D721Med (cell line): ENCODE results near the gene MINDY4.
A peak's percentile ranks its signal among the peaks of the same experiment; 100 is the strongest.

Experiments
- DNase-seq: peaks from one replicate; pipeline ENCODE4 v3.0.0; 2011; ENCODE audit warnings: low spot score; ENCODE audit not compliant: insufficient read length
- FAIRE-seq: peaks from 2 replicates; lab custom pipeline; 2011; peaks lifted over from hg19 to GRCh38; lab: Jason Lieb, UNC
- TF ChIP-seq, protein P1 (sequence below): IDR thresholded peaks from 2 replicates; pipeline ENCODE4 v1.5.1; 2012; ENCODE audit warnings: mild to moderate bottlenecking, control low read depth; ENCODE audit not compliant: insufficient read depth; ENCODE audit errors: missing control alignments

Gene MINDY4

DNA sequence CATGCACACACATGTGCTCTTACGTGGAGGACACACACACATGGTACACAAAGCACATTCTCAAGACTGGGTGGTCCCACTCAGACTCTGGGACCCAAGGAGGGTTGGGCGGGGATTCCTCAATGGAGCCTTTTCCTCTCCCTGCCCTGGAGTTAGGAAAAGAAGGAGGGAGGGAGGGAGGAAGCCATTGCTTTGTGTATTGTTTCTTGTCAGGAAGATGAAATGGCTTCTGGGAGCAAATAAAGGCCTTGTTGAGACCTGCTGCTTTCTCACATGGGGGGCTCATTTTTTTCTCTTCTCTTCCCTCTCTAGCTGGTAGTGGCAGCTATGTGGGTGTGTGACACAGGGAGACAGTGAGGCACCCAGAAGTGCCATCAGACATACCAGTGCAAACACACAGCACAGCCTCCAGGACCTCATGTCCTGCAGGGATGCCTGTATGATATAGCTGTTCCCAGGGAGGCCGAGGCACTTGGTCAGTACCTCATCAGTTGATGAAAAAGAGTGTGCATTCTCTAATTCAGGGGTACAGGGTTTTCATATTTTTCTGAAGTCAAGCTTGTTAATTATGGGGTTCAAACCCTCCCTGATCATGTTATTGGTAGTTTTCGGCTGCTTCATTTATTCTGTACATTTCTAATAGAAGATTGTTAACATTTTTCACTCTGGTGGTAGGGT lies 146.1 kb downstream of the MINDY4 start:
- TF ChIP-seq, protein P1, sequence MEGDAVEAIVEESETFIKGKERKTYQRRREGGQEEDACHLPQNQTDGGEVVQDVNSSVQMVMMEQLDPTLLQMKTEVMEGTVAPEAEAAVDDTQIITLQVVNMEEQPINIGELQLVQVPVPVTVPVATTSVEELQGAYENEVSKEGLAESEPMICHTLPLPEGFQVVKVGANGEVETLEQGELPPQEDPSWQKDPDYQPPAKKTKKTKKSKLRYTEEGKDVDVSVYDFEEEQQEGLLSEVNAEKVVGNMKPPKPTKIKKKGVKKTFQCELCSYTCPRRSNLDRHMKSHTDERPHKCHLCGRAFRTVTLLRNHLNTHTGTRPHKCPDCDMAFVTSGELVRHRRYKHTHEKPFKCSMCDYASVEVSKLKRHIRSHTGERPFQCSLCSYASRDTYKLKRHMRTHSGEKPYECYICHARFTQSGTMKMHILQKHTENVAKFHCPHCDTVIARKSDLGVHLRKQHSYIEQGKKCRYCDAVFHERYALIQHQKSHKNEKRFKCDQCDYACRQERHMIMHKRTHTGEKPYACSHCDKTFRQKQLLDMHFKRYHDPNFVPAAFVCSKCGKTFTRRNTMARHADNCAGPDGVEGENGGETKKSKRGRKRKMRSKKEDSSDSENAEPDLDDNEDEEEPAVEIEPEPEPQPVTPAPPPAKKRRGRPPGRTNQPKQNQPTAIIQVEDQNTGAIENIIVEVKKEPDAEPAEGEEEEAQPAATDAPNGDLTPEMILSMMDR = no peak
- DNase-seq (no peak), FAIRE-seq (no peak)

DNA sequence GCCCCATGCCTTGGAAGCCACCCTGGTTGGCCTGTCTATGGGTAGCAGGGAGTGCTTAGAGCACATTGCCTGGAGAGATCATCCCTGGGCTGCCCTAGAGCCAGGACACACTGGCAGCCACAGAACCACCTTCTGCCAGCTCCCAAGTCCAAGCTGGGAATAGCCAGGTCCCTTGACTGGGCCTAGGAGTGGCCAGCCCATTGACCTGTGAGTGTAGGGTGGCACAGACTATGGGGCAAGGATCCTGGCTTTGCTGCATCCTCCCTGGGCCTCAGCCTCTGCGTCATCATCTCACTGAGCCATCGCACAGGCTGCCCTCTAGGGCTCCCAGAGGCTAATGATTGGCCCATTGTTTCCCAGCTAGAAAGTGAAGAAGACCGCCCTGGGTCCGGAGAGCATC lies 147.5 kb downstream of the MINDY4 start:
- FAIRE-seq = no peak
- TF ChIP-seq, protein P1 = no peak
- no peak for DNase-seq

DNA sequence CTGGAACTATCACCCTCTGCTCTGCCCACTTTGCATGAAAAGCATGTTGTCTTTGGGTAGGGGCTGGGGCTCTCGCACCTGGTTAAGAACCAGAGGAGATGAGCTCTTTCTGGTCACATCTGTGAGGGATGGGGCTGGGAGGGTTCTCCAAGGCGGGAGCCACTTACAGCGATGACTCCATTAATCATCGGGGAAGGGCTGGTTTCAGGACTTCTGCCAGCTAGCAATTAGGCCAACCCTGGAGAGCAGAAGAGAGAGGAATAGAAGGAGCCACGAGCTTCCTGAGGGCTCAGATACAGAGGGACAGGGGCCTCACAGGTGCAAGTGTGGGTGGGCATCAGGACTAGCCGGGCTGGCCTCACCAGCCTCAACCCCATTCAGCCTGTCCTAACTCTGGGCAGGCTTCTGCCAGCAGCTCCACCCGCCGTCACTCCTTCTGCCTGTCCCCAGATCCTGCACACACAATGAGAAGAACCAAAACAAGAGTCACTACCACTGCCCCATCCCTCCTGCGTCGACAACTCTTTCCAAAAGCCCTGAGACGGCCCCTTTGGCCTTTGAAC lies 148.9 kb downstream of the MINDY4 start:
- TF ChIP-seq, protein P1 = no peak
- peak; percentile 7 for DNase-seq
- no peak for FAIRE-seq

DNA sequence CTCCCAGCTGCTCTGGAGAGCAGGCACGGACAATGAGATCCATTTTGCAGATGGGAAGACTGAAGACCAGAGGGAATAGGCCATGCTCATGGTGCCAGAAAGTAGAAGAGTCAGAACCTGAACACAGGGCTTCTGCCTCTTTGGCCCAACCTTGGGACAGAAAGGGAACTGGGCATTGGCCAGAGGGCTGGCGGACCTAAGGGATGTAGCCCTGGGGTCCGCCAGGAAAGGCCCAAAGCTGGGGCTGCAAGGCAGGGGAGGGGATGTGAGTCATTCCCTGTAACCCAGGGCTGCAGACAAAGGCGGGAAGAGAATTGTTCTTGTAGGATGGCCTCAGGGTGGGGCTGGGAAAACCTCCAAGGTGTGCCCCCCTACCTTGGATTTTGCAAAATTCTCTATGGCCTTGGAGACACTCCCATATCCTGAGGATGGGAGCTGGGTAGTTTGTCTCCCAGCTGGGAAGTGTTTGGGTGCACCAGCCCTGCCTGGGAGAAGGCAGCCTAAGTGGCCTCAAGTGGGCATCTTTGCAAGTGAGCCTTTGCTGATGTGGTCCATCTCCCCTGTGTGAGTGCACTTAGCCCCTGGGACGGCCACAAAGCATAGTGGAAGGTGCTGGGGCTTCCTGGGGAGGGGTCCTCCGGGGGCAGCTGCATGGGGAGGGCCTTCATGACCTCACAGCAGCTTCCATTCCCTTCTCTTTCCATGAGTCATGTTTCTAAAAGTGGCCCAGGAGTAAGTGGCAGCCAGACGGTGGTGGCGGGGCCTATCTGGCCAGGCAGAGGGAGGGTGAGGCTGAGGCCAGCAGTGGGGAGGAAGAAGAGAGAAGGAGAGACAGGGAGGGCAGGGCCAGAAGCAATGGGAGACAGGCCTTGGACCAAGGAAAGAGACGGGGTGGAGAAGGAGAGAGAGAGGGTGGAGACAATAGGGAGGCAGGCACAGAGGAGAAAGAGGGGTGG lies 149.6 kb downstream of the MINDY4 start:
- TF ChIP-seq, protein P1 = no peak
- DNase-seq (no peak), FAIRE-seq (no peak)

DNA sequence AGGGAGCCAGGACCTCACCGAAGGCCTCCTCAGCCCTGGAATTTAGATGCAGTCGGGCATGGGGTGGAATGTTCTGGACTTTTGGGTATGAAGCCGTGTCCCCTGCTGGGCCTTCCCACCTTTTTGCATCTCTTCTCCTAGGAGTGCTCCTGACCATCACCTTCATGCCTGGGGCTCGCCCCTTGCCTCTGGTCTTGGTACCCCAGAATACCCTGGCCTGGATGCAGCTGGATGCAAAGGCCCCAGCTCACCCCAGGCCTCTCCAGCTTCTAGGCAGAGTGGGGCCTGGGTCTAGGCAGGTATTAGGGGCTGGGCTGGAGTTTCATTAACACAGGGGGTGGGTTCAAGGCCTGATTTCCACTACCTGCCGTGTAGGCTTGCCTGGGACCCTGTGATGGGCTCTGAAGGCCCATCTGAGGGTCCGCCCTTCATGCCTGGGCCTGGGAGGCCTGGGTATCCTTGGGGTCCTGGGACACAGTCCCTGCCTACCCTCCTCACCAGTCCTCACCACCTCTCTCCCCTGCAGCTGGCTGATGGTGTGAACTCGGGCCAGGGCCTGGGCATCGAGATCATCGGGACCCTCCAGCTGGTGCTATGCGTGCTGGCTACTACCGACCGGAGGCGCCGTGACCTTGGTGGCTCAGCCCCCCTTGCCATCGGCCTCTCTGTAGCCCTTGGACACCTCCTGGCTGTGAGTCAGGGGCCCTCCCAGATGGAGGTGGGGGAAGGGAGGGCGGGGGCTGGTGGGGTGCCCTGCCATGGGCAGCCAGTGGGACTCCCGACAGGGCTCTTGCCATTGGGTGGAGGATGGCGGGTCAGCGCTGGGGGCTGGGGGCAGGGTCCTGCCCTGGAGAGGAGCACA lies 150.6 kb downstream of the MINDY4 start:
- TF ChIP-seq, protein P1 = no peak
- FAIRE-seq (no peak), DNase-seq (peak; percentile 11)

DNA sequence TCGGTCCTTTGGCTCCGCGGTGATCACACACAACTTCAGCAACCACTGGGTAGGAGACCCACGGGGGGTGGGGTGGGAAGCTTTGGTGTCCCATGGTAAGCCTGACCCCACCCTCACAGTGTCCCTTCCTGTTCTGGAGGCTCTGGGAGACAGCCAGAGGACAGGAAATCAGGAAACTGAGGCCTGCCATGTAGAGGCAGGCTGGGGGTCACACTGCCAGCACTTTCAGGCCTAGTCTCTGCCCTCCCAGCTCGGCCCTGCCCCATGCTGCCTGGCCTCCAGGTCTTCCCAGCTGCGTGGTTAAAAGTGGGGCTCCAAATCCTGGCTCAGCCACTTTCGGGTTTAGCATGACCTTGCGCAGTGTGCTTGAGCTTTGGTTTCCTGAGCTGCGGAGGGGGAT lies 151.4 kb downstream of the MINDY4 start:
- TF ChIP-seq, protein P1 = no peak
- DNase-seq (no peak), FAIRE-seq (no peak)
